HG02970 (cell line): ENCODE data around the gene MYG1.

Experiments used
- ATAC-seq: cut with Tn5 transposase; IDR thresholded peaks from one replicate; pipeline ENCODE4 v1.9.1; 2021; ENCODE audit warnings: mild to moderate bottlenecking, moderate library complexity, moderate number of reproducible peaks; ENCODE audit not compliant: unreplicated experiment, low FRiP score

The MYG1 gene

DNA sequence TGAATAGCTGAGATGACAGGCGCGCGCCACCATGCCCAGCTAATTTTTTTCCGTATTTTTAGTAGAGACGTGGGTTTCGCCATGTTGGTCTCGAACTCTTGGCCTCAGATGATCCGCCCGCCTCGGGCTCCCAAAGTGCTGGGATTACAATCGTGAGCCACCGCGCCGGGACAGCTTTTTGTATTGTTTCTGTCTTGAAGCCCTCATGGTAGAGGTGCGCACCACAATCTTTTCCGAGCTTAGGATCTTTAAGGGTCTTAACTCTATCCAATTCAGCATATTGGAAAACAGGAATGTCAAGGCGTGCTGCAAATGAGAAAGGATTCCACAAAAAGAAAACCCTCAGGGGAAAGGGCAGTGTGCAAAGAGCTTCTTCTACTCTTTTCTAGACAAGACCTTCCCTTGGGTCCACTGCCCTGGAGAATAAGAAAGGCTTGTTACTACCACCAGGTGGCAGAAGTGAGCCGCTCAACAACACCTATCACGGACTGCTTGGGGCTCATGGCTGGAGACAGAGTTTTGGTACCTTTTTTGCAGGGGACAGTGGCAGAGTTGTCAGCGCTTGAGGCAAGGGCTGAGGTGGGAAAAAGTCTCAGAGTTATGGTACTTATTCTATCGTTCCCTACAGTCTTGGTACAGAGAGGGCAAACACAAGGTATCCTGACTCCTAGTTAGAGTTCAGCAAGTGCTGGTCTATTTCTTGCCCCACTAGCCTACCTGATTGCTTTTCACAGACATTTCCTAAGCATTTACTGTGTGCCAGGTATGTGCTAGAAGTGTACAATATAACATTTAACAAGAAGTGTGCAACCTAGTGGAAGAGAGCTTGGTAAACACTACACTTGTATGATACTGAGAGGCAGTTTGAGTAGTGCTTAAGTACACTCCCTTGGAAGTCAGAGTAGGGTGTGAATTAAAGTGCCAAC, 53.1 kb downstream of the MYG1 start:
- no peak for ATAC-seq

GRCh38 chr12:53353257-53353655, 53.8 kb downstream of the MYG1 start:
- no peak for ATAC-seq

DNA sequence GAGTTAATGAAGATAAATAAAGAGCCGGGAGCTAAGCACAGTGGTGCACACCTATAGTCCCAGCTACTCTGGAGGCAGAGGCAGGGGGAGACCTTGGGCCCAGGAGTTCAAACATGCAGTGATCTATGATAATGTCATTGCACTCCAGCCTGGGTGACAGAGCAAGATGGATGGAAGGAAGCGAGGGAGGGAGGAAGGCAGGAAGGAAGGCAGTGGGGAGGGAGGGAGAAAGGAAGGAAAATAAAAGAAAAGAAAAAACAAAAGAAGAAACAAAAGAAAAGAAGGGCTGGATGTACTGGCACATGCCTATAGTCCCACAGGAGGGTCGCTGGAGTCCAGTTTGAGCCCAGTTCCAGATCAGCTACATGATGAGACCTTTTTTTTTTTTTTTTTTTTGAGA, 55.6 kb downstream of the MYG1 start:
- ATAC-seq = no peak
